ENCODE data around the gene DIPK1B. TPM values are rescaled to one million over a fixed set of nuclear protein-coding genes. Genes with fewer than 3 reads are reported as not detected.
"Not testable (repeated sequence)": the region's sequence is repeated elsewhere in the genome, so short reads cannot be mapped to it uniquely, and the experiment has no call there.

The DIPK1B gene
- total RNA-seq, 1 donor from 2014 or later: not detected

DNA sequence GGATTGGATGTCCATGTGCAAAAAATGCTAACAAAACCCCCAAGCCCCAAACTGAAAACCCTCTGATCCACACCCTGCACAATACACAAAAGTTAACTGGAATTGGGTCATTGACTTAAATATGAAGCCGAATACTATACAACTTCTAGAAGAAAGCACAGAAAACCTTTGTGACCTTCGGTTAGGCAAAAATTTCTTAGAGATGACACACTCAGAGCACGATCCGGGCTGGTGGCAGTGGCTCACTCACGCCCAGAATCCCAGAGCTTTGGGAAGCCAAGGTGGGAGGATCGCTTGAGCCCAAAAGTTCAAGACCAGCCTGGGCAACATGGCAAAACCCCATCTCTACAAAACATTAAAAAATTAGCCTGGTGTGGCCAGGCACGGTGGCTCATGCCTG is 1.8 kb upstream of the DIPK1B start:
- Histone ChIP-seq H3K4me3 (ENCODE audit: low read depth, low read length) (no peak overlapping the region), H3K27me3 (ENCODE audit: control insufficient read depth, insufficient read depth, low read length) (peaks cover 7% of the 10 kb centered on the region), H3K36me3 (ENCODE audit: control insufficient read depth, insufficient read depth, low read length) (no peaks in the 10 kb centered on the region)
- no peak for FAIRE-seq
- TF ChIP-seq, protein P1, sequence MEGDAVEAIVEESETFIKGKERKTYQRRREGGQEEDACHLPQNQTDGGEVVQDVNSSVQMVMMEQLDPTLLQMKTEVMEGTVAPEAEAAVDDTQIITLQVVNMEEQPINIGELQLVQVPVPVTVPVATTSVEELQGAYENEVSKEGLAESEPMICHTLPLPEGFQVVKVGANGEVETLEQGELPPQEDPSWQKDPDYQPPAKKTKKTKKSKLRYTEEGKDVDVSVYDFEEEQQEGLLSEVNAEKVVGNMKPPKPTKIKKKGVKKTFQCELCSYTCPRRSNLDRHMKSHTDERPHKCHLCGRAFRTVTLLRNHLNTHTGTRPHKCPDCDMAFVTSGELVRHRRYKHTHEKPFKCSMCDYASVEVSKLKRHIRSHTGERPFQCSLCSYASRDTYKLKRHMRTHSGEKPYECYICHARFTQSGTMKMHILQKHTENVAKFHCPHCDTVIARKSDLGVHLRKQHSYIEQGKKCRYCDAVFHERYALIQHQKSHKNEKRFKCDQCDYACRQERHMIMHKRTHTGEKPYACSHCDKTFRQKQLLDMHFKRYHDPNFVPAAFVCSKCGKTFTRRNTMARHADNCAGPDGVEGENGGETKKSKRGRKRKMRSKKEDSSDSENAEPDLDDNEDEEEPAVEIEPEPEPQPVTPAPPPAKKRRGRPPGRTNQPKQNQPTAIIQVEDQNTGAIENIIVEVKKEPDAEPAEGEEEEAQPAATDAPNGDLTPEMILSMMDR (IDR thresholded peaks at IDR 0.05; ENCODE audit: insufficient read depth, low read length, severe bottlenecking): no peak
- DNase-seq (ENCODE audit: low read depth): no peak

DNA sequence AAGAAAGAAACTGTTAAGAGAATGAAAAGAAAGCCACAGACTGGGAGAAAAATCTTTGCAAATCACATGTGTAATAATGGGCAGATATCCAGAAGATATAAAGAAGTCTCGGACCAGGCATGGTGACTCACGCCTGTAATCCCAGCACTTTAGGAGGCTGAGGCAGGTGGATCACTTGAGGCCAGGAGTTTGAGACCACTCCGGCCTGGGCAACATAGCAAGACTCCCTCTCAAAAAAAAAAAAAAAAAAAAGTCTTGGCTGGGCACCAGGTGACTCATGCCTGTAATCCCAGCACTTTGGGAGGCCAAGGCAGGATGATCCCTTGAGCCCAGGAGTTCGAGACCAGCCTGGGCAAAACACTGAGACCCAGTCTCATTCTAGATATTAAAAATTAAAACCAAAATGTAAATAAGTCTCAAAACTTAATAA is 1.1 kb upstream of the DIPK1B start:
- not testable (repeated sequence) for H3K36me3 ChIP-seq (ENCODE audit: control insufficient read depth, insufficient read depth, low read length); H3K4me3 ChIP-seq (ENCODE audit: low read depth, low read length); FAIRE-seq; H3K27me3 ChIP-seq (ENCODE audit: control insufficient read depth, insufficient read depth, low read length)
- DNase-seq (ENCODE audit: low read depth): peak; percentile 31

DNA sequence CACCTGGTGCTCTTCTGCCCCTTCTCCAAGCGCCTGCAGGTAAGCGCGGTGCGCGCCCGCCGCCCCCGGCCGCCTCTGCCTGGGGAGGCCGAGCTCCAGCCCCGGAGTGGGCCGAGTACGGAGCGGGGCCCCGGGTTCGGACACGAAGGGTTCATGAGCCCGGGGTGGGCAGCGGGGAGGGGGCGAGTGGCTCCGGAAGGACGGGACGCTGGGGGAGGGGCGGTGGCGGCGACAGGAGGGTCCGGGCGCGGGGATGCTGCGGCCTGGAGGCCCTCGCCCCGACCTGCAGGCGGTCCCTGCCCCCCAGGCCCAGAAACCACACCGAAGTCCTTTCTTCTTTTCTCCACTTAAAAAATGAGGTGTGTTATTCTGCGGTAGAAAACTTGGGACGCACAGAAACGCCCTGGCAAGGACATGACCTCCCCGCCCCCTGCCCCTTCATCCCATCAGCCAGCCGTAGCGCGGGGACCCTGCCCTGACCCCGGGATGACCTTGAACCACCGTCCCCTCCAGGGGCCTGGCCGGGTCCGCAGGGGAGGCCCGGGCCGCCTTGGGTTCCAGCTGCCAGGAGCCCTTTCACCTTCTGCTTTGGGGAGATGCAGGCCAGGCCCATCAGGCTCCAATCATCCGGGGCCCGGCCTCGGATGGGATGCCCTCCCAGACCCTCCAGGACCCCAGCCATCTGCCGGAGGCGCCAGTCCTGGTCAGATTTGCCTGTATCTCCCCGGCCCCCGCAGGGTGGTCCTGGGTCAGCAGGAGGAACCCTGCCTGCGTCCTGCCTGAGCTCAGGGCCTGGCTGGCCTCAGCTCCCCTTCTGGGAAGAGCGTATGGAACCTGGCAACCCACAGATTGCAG is 545 bp downstream of the DIPK1B start:
- no peak for FAIRE-seq
- H3K4me3 ChIP-seq (ENCODE audit: low read depth, low read length): peak overlapping the region; percentile 17

DNA sequence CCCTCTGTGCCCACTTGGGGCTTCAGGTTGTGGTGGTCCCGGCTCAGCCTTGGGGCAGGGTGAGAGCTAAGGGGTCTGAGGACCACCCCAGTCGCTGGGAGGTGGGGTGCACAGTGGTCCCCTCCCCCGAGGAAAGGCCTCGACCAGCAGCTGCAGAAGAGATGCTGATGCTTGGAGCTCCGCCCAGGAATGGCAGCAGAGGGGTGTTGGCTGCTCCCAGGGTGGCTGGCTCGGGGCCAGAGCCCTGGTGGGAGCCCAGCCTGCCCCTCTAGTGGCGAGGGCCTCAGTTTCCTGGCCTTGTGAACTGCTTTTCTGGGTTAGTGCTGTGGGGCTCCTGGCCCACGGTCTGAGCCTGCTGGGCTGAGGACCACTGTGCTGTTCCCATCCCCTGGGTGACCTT is 1.2 kb downstream of the DIPK1B start:
- TF ChIP-seq, protein P1 (IDR thresholded peaks at IDR 0.05; ENCODE audit: insufficient read depth, low read length, severe bottlenecking): no peak
- Histone ChIP-seq H3K36me3 (ENCODE audit: control insufficient read depth, insufficient read depth, low read length) (no peaks in the 10 kb centered on the region), H3K4me3 (ENCODE audit: low read depth, low read length) (no peak overlapping the region), H3K27me3 (ENCODE audit: control insufficient read depth, insufficient read depth, low read length) (peaks cover 7% of the 10 kb centered on the region)
- FAIRE-seq: no peak
- DNase-seq (ENCODE audit: low read depth): no peak

More for the DNA sequence above, 545 bp downstream of the DIPK1B start:
- no peak for DNase-seq (ENCODE audit: low read depth)
- H3K36me3 ChIP-seq (ENCODE audit: control insufficient read depth, insufficient read depth, low read length): no peaks in the 10 kb centered on the region
- TF ChIP-seq, protein P1 (IDR thresholded peaks at IDR 0.05; ENCODE audit: insufficient read depth, low read length, severe bottlenecking): no peak
- H3K27me3 ChIP-seq (ENCODE audit: control insufficient read depth, insufficient read depth, low read length): peaks cover 7% of the 10 kb centered on the region

GRCh38 chr9:136714096-136714892 is 1.9 kb downstream of the DIPK1B start:
- FAIRE-seq: no peak
- DNase-seq (ENCODE audit: low read depth): no peak
- TF ChIP-seq, protein P1 (IDR thresholded peaks at IDR 0.05; ENCODE audit: insufficient read depth, low read length, severe bottlenecking): no peak
- peaks cover 7% of the 10 kb centered on the region for H3K27me3 ChIP-seq (ENCODE audit: control insufficient read depth, insufficient read depth, low read length)
- H3K4me3 ChIP-seq (ENCODE audit: low read depth, low read length): no peak overlapping the region
- H3K36me3 ChIP-seq (ENCODE audit: control insufficient read depth, insufficient read depth, low read length): no peaks in the 10 kb centered on the region

DNA sequence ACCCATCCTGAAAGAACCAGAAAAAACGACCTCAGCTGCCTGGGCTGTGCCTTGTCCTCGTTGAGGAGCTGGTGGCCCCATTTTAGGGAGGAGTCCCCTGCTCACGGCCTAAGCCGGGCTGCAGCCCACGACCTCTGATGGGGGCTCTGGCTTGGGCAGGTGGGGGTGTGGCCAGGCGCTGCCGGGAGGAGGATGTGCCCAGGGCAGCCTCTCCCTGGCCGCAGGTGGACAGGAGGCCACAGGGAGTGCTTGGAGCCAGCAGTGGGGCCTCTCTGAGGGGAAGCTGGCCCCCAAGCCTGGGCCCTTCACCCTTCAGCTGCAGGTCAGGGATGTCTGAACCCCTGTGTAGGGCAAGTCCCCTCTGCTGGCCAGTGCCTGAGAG is 2.5 kb downstream of the DIPK1B start:
- no peak for DNase-seq (ENCODE audit: low read depth)
- H3K4me3 ChIP-seq (ENCODE audit: low read depth, low read length): no peak overlapping the region
- TF ChIP-seq, protein P1 (IDR thresholded peaks at IDR 0.05; ENCODE audit: insufficient read depth, low read length, severe bottlenecking): no peak
- no peaks in the 10 kb centered on the region for H3K36me3 ChIP-seq (ENCODE audit: control insufficient read depth, insufficient read depth, low read length)
- peaks cover 7% of the 10 kb centered on the region for H3K27me3 ChIP-seq (ENCODE audit: control insufficient read depth, insufficient read depth, low read length)
- no peak for FAIRE-seq

Data from bronchial epithelial cell (primary cell).